ENCODE results near the gene FAM3D.

DNA sequence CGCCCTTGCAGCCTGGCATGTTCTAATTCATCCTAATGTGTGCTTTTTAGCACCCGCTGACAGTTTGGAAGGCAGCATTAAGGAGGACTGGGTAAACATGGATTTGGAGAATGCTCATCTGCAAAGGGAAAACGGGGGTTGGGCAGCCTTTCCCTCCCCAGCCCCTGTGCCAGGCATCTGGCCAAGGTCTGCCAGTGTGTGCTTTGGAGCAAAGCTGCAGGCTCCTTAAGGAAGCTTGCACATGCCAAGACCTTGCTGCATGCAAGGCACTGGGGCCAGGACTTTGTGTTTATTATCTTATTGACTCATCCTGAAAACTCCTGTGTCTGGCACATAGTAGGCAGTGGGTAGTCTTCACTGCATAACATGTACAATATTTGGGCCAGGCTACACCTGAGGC, 20.1 kb downstream of the FAM3D start:
- TF ChIP-seq, protein P1, sequence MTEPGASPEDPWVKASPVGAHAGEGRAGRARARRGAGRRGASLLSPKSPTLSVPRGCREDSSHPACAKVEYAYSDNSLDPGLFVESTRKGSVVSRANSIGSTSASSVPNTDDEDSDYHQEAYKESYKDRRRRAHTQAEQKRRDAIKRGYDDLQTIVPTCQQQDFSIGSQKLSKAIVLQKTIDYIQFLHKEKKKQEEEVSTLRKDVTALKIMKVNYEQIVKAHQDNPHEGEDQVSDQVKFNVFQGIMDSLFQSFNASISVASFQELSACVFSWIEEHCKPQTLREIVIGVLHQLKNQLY (CRISPR knock-in tag; conservative IDR thresholded peaks at IDR 0.05): no peak
- TF ChIP-seq EZH2 (IDR thresholded peaks at IDR 0.05; ENCODE audit: borderline replicate concordance, low read depth, low read length): no peak
- no peak for TF ChIP-seq RBM17 (IDR thresholded peaks at IDR 0.05; ENCODE audit: borderline replicate concordance, low read depth, low read length)
- TF ChIP-seq, protein P2, sequence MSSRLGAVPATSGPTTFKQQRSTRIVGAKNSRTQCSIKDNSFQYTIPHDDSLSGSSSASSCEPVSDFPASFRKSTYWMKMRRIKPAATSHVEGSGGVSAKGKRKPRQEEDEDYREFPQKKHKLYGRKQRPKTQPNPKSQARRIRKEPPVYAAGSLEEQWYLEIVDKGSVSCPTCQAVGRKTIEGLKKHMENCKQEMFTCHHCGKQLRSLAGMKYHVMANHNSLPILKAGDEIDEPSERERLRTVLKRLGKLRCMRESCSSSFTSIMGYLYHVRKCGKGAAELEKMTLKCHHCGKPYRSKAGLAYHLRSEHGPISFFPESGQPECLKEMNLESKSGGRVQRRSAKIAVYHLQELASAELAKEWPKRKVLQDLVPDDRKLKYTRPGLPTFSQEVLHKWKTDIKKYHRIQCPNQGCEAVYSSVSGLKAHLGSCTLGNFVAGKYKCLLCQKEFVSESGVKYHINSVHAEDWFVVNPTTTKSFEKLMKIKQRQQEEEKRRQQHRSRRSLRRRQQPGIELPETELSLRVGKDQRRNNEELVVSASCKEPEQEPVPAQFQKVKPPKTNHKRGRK (tag; IDR thresholded peaks at IDR 0.05): no peak
- no peak for TF ChIP-seq TCF7 (IDR thresholded peaks at IDR 0.05; ENCODE audit: borderline replicate concordance)
- TF ChIP-seq TAF1 (IDR thresholded peaks at IDR 0.05; ENCODE audit: control insufficient read depth, extremely low read depth, insufficient read depth, low read length, severe bottlenecking): no peak
- TF ChIP-seq, protein P3, sequence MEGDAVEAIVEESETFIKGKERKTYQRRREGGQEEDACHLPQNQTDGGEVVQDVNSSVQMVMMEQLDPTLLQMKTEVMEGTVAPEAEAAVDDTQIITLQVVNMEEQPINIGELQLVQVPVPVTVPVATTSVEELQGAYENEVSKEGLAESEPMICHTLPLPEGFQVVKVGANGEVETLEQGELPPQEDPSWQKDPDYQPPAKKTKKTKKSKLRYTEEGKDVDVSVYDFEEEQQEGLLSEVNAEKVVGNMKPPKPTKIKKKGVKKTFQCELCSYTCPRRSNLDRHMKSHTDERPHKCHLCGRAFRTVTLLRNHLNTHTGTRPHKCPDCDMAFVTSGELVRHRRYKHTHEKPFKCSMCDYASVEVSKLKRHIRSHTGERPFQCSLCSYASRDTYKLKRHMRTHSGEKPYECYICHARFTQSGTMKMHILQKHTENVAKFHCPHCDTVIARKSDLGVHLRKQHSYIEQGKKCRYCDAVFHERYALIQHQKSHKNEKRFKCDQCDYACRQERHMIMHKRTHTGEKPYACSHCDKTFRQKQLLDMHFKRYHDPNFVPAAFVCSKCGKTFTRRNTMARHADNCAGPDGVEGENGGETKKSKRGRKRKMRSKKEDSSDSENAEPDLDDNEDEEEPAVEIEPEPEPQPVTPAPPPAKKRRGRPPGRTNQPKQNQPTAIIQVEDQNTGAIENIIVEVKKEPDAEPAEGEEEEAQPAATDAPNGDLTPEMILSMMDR (IDR thresholded peaks at IDR 0.05 in 2 of 3, conservative IDR thresholded peaks at IDR 0.05 in 1 of 3; ENCODE audit: insufficient read depth in 2 of 3, low read depth in 1 of 3, low read length in 3 of 3): no peak
- TF ChIP-seq TEAD4 (IDR thresholded peaks at IDR 0.05; ENCODE audit: low read length): no peak
- TF ChIP-seq TEAD4 (CRISPR knock-in tag; IDR thresholded peaks at IDR 0.05; ENCODE audit: borderline replicate concordance): no peak

All from K562 (cell line).